ENCODE data around the gene EXT2. TPM values are rescaled to one million over a fixed set of nuclear protein-coding genes. Genes with fewer than 3 reads are reported as not detected.

The EXT2 gene
- total RNA-seq, 4 donors from 2014 or later: 46.6 to 72.6 (median 68.8) TPM

GRCh38 chr11:44159848-44160721 lies 64.6 kb downstream of the EXT2 start:
- WGBS, 2 donors: 56 to 77% methylated on average over 1 of the region's 1 CpG
- no peak for DNase-seq (ENCODE audit: low spot score in 2 of 2)
- TF ChIP-seq, protein P1, sequence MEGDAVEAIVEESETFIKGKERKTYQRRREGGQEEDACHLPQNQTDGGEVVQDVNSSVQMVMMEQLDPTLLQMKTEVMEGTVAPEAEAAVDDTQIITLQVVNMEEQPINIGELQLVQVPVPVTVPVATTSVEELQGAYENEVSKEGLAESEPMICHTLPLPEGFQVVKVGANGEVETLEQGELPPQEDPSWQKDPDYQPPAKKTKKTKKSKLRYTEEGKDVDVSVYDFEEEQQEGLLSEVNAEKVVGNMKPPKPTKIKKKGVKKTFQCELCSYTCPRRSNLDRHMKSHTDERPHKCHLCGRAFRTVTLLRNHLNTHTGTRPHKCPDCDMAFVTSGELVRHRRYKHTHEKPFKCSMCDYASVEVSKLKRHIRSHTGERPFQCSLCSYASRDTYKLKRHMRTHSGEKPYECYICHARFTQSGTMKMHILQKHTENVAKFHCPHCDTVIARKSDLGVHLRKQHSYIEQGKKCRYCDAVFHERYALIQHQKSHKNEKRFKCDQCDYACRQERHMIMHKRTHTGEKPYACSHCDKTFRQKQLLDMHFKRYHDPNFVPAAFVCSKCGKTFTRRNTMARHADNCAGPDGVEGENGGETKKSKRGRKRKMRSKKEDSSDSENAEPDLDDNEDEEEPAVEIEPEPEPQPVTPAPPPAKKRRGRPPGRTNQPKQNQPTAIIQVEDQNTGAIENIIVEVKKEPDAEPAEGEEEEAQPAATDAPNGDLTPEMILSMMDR (IDR thresholded peaks at IDR 0.05): no peak
- no peak for TF ChIP-seq POLR2A (IDR thresholded peaks at IDR 0.05)
- intact Hi-C loops (cut with DNase I; ENCODE audit: low total_unique reads): no loop called here
- H3K4me3 ChIP-seq (ENCODE audit: low read depth, poor library complexity, severe bottlenecking): no peak overlapping the region

GRCh38 chr11:44162004-44162403 lies 66.5 kb downstream of the EXT2 start:
- no peak for DNase-seq (ENCODE audit: low spot score in 2 of 2)
- H3K4me3 ChIP-seq (ENCODE audit: low read depth, poor library complexity, severe bottlenecking): no peak overlapping the region
- no peak for TF ChIP-seq POLR2A (IDR thresholded peaks at IDR 0.05)
- TF ChIP-seq, protein P1 (IDR thresholded peaks at IDR 0.05): no peak
- WGBS, 2 donors: 100% methylated on average over 1 of the region's 1 CpG
- intact Hi-C loops (cut with DNase I; ENCODE audit: low total_unique reads): no loop called here

DNA sequence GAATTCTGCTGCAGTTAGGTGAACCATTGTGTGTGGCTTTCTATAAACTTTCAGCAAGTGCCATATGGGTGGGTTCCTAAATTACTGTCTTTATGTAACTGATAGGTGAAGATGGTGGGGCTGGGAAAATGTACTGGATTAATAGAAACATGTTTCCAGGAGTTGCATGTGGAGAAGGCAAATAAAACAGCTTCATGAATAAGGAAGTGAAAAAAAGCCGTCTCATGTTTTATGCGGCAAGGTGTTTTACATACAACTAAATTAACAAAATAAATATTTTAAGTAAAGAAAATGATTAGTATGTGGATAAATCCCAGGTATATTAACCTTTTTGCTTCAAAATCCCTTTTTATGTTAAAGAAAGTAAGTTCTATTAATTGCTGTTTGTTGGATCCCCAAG lies 67.2 kb downstream of the EXT2 start:
- H3K4me3 ChIP-seq (ENCODE audit: low read depth, poor library complexity, severe bottlenecking): no peak overlapping the region
- TF ChIP-seq, protein P1 (IDR thresholded peaks at IDR 0.05): no peak
- TF ChIP-seq POLR2A (IDR thresholded peaks at IDR 0.05): no peak
- 97 to 99% methylated on average over 2 of the region's 2 CpGs for WGBS, 2 donors
- intact Hi-C loops (cut with DNase I; ENCODE audit: low total_unique reads): no loop called here
- DNase-seq (ENCODE audit: low spot score in 2 of 2): no peak

GRCh38 chr11:44165432-44165831 lies 70.0 kb downstream of the EXT2 start:
- 97 to 100% methylated on average over 1 of the region's 1 CpG for WGBS, 2 donors
- no peak for DNase-seq (ENCODE audit: low spot score in 2 of 2)

DNA sequence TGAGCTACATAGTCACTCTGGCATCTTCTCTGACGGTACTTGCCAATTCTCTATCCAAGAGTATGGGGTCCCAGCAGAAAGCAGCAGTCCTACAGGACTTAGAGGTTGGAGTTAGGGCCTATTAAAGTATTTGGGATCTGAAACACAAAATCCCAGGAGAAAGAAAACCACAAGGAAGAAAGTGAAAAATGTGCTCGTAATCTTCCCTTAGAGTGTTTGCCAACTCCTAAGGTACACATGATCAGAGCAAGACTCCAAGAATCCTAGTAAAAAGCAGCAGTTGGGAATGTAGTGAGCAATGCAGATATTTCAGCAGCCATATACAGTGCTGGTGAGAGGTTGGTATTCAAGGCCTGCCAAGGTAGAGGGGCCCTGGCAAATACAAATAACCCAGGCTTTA lies 71.6 kb downstream of the EXT2 start:
- TF ChIP-seq, protein P1 (IDR thresholded peaks at IDR 0.05): no peak
- TF ChIP-seq POLR2A (IDR thresholded peaks at IDR 0.05): no peak
- DNase-seq (ENCODE audit: low spot score in 2 of 2): no peak
- intact Hi-C loops (cut with DNase I; ENCODE audit: low total_unique reads): no loop called here
- H3K4me3 ChIP-seq (ENCODE audit: low read depth, poor library complexity, severe bottlenecking): no peak overlapping the region
- 86 to 87% methylated on average over 2 of the region's 2 CpGs for WGBS, 2 donors

More at GRCh38 chr11:44165432-44165831, 70.0 kb downstream of the EXT2 start:
- TF ChIP-seq, protein P1 (IDR thresholded peaks at IDR 0.05): no peak
- no peak for TF ChIP-seq POLR2A (IDR thresholded peaks at IDR 0.05)
- no peak overlapping the region for H3K4me3 ChIP-seq (ENCODE audit: low read depth, poor library complexity, severe bottlenecking)
- intact Hi-C loops (cut with DNase I; ENCODE audit: low total_unique reads): no loop called here
